ENCODE measurements around the gene NR1I2.

DNA sequence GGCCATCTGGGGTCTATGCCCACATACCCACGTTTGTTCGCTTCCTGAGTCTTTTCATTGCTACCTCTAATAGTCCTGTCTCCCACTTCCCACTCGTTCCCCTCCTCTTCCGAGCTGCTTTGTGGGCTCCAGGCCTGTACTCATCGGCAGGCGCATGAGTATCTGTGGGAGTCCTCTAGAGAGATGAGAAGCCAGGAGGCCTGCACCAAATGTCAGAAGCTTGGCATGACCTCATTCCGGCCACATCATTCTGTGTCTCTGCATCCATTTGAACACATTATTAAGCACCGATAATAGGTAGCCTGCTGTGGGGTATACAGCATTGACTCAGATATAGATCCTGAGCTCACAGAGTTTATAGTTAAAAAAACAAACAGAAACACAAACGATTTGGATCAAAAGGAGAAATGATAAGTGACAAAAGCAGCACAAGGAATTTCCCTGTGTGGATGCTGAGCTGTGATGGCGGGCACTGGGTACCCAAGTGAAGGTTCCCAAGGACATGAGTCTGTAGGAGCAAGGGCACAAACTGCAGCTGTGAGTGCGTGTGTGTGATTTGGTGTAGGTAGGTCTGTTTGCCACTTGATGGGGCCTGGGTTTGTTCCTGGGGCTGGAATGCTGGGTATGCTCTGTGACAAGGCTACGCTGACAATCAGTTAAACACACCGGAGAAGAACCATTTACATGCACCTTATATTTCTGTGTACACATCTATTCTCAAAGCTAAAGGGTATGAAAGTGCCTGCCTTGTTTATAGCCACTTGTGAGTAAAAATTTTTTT is 35.9 kb downstream of the NR1I2 start:
- TF ChIP-seq CTCF (conservative IDR thresholded peaks at IDR 0.05 in 1 of 2, IDR thresholded peaks at IDR 0.05 in 1 of 2; ENCODE audit: low read depth in 1 of 2, low read length in 2 of 2) (no peak), EZH2 (IDR thresholded peaks at IDR 0.05; ENCODE audit: low read length, missing control alignments) (no peak)

Measured in fibroblast of lung (primary cell).